HUES64 (cell line): ENCODE data around the gene LYZL1.
"Not testable (repeated sequence)": the region's sequence is repeated elsewhere in the genome, so short reads cannot be mapped to it uniquely, and the experiment has no call there.

Source experiments
- H3K27ac ChIP-seq: 2 replicates; pipeline ENCODE4 v1.7.0; 2013; ENCODE audit warnings: low read depth, low read length, inconsistent platforms
- H3K27me3 ChIP-seq: 2 replicates; pipeline ENCODE4 v1.6.1; 2013; ENCODE audit warnings: mild to moderate bottlenecking, low read length; ENCODE audit not compliant: insufficient read depth
- H3K36me3 ChIP-seq: 2 replicates; pipeline ENCODE4 v1.6.1; 2013; ENCODE audit warnings: mild to moderate bottlenecking, low read length; ENCODE audit not compliant: insufficient read depth
- H3K4me1 ChIP-seq: 2 replicates; pipeline ENCODE4 v1.6.1; 2013; ENCODE audit warnings: mild to moderate bottlenecking, low read length, moderate library complexity; ENCODE audit not compliant: insufficient read depth
- H3K4me3 ChIP-seq: 2 replicates; pipeline ENCODE4 v1.5.1; 2013; ENCODE audit warnings: mild to moderate bottlenecking, low read length, moderate library complexity
- H3K9ac ChIP-seq: 2 replicates; pipeline ENCODE4 v1.6.1; 2013; ENCODE audit warnings: mild to moderate bottlenecking, low read depth, low read length
- H3K9me3 ChIP-seq: 2 replicates; pipeline ENCODE4 v1.6.1; 2013; ENCODE audit warnings: low read depth, low read length; ENCODE audit not compliant: insufficient read depth
- WGBS: fragments of 150-250, 120-280 bp; methylation state at CpG from one replicate; pipeline ENCODE4 v1.1.7; 2013; ENCODE audit warnings: missing lambda C conversion rate; 5-methylcytosine and 5-hydroxymethylcytosine counted together

The LYZL1 gene

GRCh38 chr10:29320680-29321121, 31.8 kb downstream of the LYZL1 start:
- H3K27ac ChIP-seq, H3K9ac ChIP-seq, H3K4me1 ChIP-seq, H3K27me3 ChIP-seq, H3K36me3 ChIP-seq, H3K9me3 ChIP-seq, H3K4me3 ChIP-seq: not testable (repeated sequence)
- WGBS = 92% methylated on average over 5 of the region's 5 CpGs

GRCh38 chr10:29321656-29322055, 32.8 kb downstream of the LYZL1 start:
- Histone ChIP-seq H3K4me3 (no peak overlapping the region), H3K4me1 (no peaks in the 10 kb centered on the region; the same call in 1 of the 2 replicates)

GRCh38 chr10:29322918-29323317, 34.0 kb downstream of the LYZL1 start:
- Histone ChIP-seq H3K4me1 (no peaks in the 10 kb centered on the region; the same call in 1 of the 2 replicates), H3K36me3 (no peaks in the 10 kb centered on the region), H3K9ac (no peak overlapping the region), H3K27ac (no peak overlapping the region), H3K27me3 (no peaks in the 10 kb centered on the region), H3K4me3 (no peak overlapping the region), H3K9me3 (no peaks in the 10 kb centered on the region)
- 96% methylated on average over 5 of the region's 5 CpGs for WGBS

More at GRCh38 chr10:29321656-29322055, 32.8 kb downstream of the LYZL1 start:
- WGBS = 80% methylated on average over 7 of the region's 8 CpGs
- H3K27ac ChIP-seq = no peak overlapping the region
- H3K9ac ChIP-seq = no peak overlapping the region
- no peaks in the 10 kb centered on the region for H3K9me3 ChIP-seq
- no peaks in the 10 kb centered on the region for H3K36me3 ChIP-seq
- H3K27me3 ChIP-seq = no peaks in the 10 kb centered on the region

GRCh38 chr10:29323367-29323766, 34.5 kb downstream of the LYZL1 start:
- no peaks in the 10 kb centered on the region for H3K27me3 ChIP-seq
- no peaks in the 10 kb centered on the region for H3K36me3 ChIP-seq
- no peaks in the 10 kb centered on the region for H3K9me3 ChIP-seq
- no peak overlapping the region for H3K27ac ChIP-seq
- 91% methylated on average over 5 of the region's 5 CpGs for WGBS
- H3K4me3 ChIP-seq = no peak overlapping the region
- no peak overlapping the region for H3K9ac ChIP-seq
- H3K4me1 ChIP-seq = no peaks in the 10 kb centered on the region; the same call in 1 of the 2 replicates

GRCh38 chr10:29324220-29324841, 35.5 kb downstream of the LYZL1 start:
- H3K4me1 ChIP-seq = no peaks in the 10 kb centered on the region; the same call in 1 of the 2 replicates
- H3K9ac ChIP-seq = no peak overlapping the region
- H3K9me3 ChIP-seq = no peaks in the 10 kb centered on the region
- H3K36me3 ChIP-seq = no peaks in the 10 kb centered on the region
- 85% methylated on average over 11 of the region's 11 CpGs for WGBS
- H3K4me3 ChIP-seq = no peak overlapping the region
- no peak overlapping the region for H3K27ac ChIP-seq
- H3K27me3 ChIP-seq = no peaks in the 10 kb centered on the region

- Histone ChIP-seq H3K27ac (no peak overlapping the region), H3K4me1 (no peaks in the 10 kb centered on the region; the same call in 1 of the 2 replicates), H3K9ac (no peak overlapping the region), H3K27me3 (no peaks in the 10 kb centered on the region), H3K36me3 (no peaks in the 10 kb centered on the region), H3K4me3 (no peak overlapping the region), H3K9me3 (no peaks in the 10 kb centered on the region)
- WGBS = 86% methylated on average over 2 of the region's 2 CpGs
These were observed 37.4 kb downstream of the LYZL1 start for GRCh38 chr10:29326299-29326698.

- Histone ChIP-seq H3K27me3 (no peaks in the 10 kb centered on the region), H3K9me3 (no peaks in the 10 kb centered on the region), H3K27ac (no peak overlapping the region), H3K4me1 (no peaks in the 10 kb centered on the region; the same call in 1 of the 2 replicates), H3K36me3 (no peaks in the 10 kb centered on the region), H3K4me3 (no peak overlapping the region), H3K9ac (no peak overlapping the region)
- 91% methylated on average over 10 of the region's 10 CpGs for WGBS
These were observed 38.2 kb downstream of the LYZL1 start for GRCh38 chr10:29326886-29327745.

- no peak overlapping the region for H3K9ac ChIP-seq
- H3K4me3 ChIP-seq = no peak overlapping the region
- no peaks in the 10 kb centered on the region for H3K27me3 ChIP-seq
- no peak overlapping the region for H3K27ac ChIP-seq
- H3K9me3 ChIP-seq = no peaks in the 10 kb centered on the region
- H3K4me1 ChIP-seq = no peaks in the 10 kb centered on the region; the same call in 1 of the 2 replicates
- H3K36me3 ChIP-seq = no peaks in the 10 kb centered on the region
- 96% methylated on average over 6 of the region's 6 CpGs for WGBS
These were observed 38.9 kb downstream of the LYZL1 start for GRCh38 chr10:29327746-29328102.

GRCh38 chr10:29328983-29329382, 40.1 kb downstream of the LYZL1 start:
- no peak overlapping the region for H3K4me3 ChIP-seq
- no peaks in the 10 kb centered on the region; the same call in 1 of the 2 replicates for H3K4me1 ChIP-seq
- H3K9me3 ChIP-seq = no peaks in the 10 kb centered on the region
- H3K27me3 ChIP-seq = no peaks in the 10 kb centered on the region
- WGBS = 85% methylated on average over 3 of the region's 3 CpGs
- no peaks in the 10 kb centered on the region for H3K36me3 ChIP-seq
- H3K27ac ChIP-seq = no peak overlapping the region
- H3K9ac ChIP-seq = no peak overlapping the region

- 89% methylated on average over 4 of the region's 5 CpGs for WGBS
- no peak overlapping the region for H3K4me3 ChIP-seq
- H3K36me3 ChIP-seq = no peaks in the 10 kb centered on the region
- H3K9me3 ChIP-seq = no peaks in the 10 kb centered on the region
- no peaks in the 10 kb centered on the region; the same call in 1 of the 2 replicates for H3K4me1 ChIP-seq
- H3K27ac ChIP-seq = no peak overlapping the region
- H3K9ac ChIP-seq = no peak overlapping the region
- no peaks in the 10 kb centered on the region for H3K27me3 ChIP-seq
These were observed 40.5 kb downstream of the LYZL1 start for GRCh38 chr10:29329420-29329819.

- Histone ChIP-seq H3K4me3 (no peak overlapping the region), H3K27ac (no peak overlapping the region), H3K9me3 (peaks cover 2% of the 10 kb centered on the region; the same call in 1 of the 2 replicates), H3K4me1 (no peaks in the 10 kb centered on the region), H3K36me3 (no peaks in the 10 kb centered on the region), H3K27me3 (no peaks in the 10 kb centered on the region), H3K9ac (no peak overlapping the region)
- 95% methylated on average over 4 of the region's 4 CpGs for WGBS
These were observed 43.3 kb downstream of the LYZL1 start for GRCh38 chr10:29332061-29332760.
